GM19463 (cell line): ENCODE data around the gene INVS.
"Not testable (repeated sequence)": the region's sequence is repeated elsewhere in the genome, so short reads cannot be mapped to it uniquely, and the experiment has no call there.

Experiments
- ATAC-seq: cut with Tn5 transposase; IDR thresholded peaks from one replicate; pipeline ENCODE4 v1.9.1; 2021; ENCODE audit warnings: mild to moderate bottlenecking, moderate library complexity; ENCODE audit not compliant: unreplicated experiment

INVS gene

GRCh38 chr9:100307080-100307479, 208.0 kb downstream of the INVS start:
- ATAC-seq, result no peak

GRCh38 chr9:100308965-100309564, 210.0 kb downstream of the INVS start:
- no peak for ATAC-seq

GRCh38 chr9:100309992-100310391, 210.9 kb downstream of the INVS start:
- ATAC-seq, result no peak

GRCh38 chr9:100315561-100315960, 216.5 kb downstream of the INVS start:
- no peak for ATAC-seq

DNA sequence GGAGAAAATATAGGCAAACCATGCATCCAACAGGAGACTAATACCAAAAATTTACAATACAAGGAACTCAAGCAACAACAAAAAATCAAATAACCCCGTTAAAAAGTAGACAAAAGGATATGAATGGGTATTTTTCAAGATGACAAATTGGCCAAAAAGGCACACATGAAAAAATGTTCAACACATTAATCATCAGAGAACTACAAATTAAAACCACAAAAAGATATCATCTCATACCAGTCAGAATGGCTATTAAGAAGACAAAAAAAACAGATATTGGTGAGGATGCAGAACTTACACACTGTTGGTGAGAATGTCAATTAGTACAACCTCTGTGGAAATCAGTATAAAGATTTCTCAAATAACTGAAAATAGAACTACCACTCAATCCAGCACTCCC, 218.7 kb downstream of the INVS start:
- ATAC-seq, result no peak

DNA sequence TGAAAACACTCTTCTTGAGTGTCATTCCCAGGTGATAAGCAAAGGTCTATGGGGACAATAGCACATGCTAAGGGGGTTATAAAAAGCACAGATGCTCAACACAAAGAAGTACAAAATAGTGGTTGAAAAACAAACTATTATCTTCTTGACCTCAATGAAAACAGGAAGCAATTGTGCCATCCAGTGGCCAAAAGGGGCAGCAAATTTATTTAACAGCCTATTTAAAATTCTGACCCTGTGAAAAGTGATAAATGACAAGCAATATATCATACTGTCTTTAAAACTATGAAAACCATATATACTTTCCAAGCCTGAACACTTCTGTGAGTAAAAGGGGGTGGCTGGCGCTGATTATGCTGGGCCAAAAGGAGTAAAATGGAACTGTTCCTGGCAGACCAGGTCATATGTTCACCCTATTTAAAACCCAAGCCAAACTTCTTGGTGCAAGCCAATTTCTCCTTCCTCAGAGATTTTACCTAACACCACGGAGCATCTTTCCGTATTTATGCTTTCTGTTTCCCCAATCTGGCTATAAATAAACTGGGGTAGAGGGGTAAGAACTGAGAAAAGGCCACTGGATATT, 224.0 kb downstream of the INVS start:
- ATAC-seq, result no peak

DNA sequence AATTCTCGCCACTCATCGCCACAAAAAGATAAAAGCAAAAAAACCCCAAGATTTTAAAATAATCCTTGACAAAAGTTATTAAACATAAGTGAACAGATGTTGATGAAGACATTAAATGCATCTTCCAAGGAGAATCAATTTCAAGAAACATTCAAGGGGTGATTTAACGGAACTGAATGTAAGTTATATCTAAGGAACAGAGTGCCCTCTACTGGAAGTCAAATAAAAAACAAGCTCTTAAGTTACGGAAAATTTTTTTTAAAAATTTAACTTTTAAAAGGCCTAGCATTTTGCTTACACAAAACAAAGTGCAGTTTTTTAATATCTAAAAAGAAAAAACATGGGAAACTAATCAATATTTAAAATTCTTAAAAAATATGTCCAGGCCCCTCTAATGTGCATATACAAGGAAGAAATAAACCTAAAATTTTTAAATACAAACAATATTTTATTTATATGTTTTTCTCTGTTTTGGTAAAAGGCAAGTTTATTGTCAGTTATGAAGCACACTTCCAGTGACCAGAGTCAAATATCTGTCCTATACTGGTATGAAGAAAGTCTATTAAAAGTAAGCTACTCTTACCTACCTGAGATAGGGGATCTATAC, 225.7 kb downstream of the INVS start:
- ATAC-seq, result no peak

DNA sequence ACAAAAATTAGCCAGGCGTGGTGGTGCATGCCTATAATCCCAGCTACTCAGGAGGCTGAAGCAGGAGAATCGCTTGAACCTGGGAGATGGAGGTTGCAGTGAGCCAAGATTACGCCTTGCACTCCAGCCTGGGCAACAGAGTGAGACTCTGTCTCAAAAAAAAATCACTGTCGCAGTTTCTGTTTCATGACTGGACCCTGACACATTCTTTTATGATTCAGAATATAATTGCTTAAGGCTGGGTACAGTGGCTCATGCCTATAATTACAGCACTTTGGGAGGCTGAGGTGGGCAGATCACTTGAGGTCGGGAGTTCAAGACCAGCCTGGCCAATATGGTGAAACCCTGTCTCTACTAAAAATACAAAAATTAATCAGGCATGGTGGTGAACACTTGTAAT, 239.7 kb downstream of the INVS start:
- not testable (repeated sequence) for ATAC-seq

DNA sequence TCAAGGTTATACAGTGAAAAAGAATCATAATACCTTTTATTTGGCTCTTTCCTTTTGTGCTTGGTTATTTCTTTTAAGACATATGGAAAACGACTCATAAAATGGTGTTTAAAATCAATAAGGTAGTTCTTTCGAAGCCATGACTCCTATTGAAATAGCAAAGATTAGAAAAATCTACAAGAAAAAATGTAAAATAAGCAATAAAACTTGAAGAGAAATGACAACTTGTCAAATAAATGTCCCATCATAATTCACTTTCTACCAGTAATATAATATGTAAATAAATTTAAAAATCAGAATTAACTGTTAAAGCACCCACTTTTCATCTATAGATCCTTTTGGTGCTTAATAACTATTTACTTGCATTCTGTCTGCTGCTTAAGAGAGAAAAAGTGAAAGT, 241.2 kb downstream of the INVS start:
- ATAC-seq, result no peak

GRCh38 chr9:100341889-100342288, 242.8 kb downstream of the INVS start:
- ATAC-seq, result no peak

DNA sequence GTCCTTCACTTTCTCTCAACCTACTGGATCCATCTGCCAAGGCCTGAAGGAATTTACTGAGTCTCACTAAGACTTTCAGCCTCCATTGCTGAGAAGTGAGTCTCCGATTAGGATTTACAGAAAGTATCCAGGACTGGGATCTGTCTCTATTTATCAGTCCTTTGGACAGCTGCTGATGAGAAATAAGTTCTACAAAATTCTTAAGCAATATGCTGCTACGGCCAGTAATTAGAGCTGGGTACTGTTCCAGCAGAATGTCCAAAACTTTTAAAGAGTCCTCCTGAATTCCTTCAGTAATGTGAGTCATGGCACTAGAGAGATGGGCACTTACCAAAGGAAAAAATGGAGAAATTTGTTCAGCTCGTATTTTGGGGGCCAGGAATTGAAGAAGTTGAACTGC, 247.8 kb downstream of the INVS start:
- no peak for ATAC-seq

- no peak for ATAC-seq
Observed at GRCh38 chr9:100350188-100350587, 251.1 kb downstream of the INVS start.
